Vagina (tissue), 2 donors: ENCODE data around the gene CCM2.

Source experiments
- CTCF ChIP-seq, 3 experiments: fragments of 450-650 bp in 2 of 3; fragments of 200-600 bp in 1 of 3; sonication (generic) in 1 of 3; IDR thresholded peaks; one replicate each; pipeline ENCODE4 v1.5.1; 2017 to 2019; ENCODE audit warnings: antibody characterized with exemption in 3 of 3, mild to moderate bottlenecking in 2 of 3, moderate library complexity in 2 of 3
- POLR2A ChIP-seq, 2 donors: fragments of 450-650 bp; IDR thresholded peaks; one replicate each; pipeline ENCODE4 v1.6.1; 2017; ENCODE audit warnings: antibody characterized with exemption in 2 of 2, mild to moderate bottlenecking in 2 of 2, moderate library complexity in 2 of 2
- POLR2AphosphoS5 ChIP-seq, 2 donors: sonication (generic); formaldehyde crosslinking; IDR thresholded peaks; one replicate each; pipeline ENCODE4 v1.9.0; 2017; ENCODE audit warnings: antibody characterized with exemption in 2 of 2, mild to moderate bottlenecking in 2 of 2, low read depth in 1 of 2; ENCODE audit not compliant: insufficient read depth in 1 of 2

- TF ChIP-seq CTCF (IDR thresholded peaks at IDR 0.05) (no peak), POLR2A (IDR thresholded peaks at IDR 0.05) (no peak), POLR2AphosphoS5 (IDR thresholded peaks at IDR 0.05; ENCODE audit: insufficient read depth in 1 of 2, low read depth in 1 of 2) (no peak)
Measured at GRCh38 chr7:45076946-45077345, 76.9 kb downstream of the CCM2 start.
